Stimulated activated CD8-positive, alpha-beta memory T cell treated with anti-CD3 and anti-CD28 coated beads, Interleukin-12 subunit alpha, Interleukin-12 subunit beta, amount 100 ng/mL, for 4 hours (primary cell): ENCODE data around the gene CIAO2B.

Source experiments
- DNase-seq: peaks from one replicate; pipeline ENCODE4 v3.0.0-alpha.2; 2020; ENCODE audit warnings: low read depth

The CIAO2B gene

DNA sequence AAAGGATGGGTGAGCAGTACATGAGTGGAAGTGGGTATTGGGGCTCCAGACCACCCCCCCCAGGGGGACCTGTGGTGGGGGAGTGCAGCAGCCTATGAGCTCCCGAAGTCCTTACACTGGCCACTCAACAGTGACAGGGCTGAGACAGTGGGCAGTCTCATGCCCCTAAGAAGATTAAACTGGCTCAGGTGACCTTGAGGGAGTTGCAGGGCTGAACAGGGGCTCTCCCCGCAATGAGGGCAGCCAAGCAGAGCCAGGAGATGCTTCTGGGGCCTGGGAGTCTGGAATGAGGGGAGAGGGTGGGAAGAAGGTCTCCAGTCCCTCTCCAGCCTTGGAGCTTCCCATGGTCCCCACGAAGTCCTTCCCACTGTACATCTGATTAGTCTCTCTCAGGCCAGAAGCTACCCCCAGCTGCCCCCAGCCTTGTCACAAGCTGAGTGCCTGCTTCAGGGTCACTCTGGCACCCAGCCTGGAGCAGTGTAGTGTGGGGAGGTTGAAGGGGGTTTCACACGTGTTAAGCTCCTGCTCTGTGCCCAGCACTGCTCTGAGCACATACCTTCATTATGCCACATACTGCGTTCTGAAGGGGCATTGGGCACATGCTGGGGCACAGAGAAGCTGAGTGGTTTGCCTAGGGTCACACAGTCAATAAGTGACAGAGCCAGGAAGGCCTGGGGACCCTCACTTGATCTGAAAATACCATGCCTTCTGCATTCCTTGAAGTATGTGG lies 14.5 kb downstream of the CIAO2B start:
- no peak for DNase-seq

DNA sequence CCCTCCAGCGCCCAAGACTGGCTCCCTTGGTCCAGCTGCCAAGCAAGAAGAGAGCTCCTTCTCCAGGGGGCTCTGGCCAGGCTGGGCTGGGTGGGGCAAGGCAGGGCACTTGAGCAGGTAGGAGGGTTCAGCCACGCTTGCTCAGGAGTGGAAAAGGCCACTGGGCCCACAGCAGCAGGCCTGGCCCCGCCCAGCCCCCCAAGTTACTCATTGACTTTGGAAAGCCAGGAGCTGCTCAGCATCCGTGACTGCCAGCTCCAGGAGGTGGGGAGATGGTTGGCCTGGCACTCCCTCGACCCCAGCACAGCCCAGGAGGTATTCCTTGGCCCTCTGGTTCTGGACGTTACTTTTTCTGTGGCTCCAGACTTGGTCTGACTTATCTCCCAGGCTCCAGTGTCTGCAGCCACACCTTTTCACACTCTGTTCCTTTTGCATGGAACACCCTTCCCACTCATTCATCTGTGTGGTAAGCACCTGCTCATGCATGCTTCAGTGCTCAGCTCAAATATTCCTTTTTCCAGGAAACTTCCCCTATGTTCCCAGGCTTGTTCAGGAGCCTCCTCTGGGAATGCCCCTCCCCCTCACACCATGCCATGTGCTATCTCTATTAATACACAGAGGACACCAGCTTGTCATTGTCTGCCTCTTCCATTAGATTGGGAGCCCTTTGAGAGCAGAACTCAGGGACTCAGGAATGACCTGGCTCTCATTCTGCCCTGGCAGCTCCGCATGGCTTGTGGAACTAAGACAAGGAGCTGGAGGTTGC lies 15.2 kb downstream of the CIAO2B start, which contains the start of gene CDH16:
CDH16 (minus strand) TSS at position 83 of the 766 bp plus-strand sequence. CDS start 820 bp downstream, outside the sequence.
- no peak for DNase-seq

DNA sequence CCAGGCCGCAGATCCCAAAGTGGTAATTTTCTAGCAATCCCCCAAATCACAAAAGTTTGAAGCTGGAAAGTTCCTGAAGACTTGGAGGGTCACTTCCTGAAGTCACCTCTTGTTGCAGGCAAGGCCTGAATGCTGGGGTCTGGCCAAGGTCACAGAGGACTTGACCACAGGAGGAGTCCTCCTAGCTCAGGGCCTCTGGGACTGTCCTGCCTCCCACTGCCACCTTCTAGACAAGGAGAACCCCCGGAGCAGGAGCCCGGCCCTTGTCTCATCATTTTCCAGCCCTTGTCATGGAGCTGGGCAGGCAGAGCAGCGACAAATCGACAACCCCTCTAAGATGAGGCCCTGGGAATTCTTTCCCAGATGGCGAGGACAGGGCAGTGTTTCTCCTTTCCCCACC lies 15.8 kb downstream of the CIAO2B start:
- no peak for DNase-seq

DNA sequence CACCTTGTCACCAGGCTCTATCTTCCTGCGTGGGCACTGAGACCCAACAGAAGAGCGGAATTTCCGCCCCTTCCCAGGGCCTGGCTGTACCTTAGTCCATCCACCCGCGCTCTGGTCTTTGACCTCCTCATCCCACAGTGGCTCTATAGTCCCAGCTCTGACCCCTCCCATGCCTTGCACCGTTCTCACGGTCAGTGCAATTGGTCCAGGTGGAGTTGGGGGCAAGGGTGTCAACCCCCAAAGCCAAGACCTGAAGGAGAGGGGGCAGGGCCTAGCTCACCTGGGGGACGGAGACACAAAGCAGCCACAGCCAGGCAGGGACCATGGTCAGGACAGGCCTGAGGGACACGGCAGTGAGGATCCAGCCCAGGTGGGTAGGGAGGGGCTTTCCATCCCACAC lies 16.5 kb downstream of the CIAO2B start:
- no peak for DNase-seq

DNA sequence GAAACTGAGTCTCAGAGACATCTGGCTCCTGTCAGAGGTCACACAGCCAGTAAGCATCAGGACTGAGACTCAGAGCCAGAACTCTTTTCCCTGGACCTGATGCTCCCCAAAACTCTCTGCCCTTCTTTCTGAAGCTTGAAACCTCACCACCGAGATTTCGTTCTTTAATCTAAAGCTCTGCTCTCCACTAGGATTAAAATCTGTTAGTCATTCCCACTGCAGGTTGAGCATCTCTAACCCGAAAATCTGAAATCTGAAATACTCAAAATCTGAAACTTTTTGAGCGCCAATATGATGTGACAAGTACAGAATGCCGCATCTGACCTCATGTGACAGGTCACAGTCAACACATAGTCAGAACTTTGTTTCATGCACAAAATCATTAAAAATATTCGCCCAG lies 17.7 kb downstream of the CIAO2B start:
- no peak for DNase-seq

DNA sequence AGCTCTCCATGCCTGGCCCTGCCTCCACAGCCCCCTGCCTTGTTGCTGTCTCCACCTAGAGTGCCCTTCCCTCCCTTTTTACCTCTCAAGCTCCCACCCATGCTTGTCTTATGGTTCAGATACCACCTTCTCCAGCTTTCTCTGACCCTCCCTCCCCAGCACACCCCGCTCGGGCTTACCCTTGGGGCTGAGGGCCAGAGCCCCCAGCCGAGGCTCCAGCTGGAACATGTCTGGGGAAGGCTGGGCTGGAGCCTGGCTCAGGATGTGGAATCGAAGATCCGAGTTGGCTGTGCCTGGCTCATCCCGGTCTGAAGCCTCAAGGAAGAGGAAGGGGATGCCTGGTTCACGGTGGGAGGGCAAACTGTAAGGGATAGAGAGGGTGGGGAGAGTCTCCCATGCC lies 19.2 kb downstream of the CIAO2B start:
- no peak for DNase-seq

DNA sequence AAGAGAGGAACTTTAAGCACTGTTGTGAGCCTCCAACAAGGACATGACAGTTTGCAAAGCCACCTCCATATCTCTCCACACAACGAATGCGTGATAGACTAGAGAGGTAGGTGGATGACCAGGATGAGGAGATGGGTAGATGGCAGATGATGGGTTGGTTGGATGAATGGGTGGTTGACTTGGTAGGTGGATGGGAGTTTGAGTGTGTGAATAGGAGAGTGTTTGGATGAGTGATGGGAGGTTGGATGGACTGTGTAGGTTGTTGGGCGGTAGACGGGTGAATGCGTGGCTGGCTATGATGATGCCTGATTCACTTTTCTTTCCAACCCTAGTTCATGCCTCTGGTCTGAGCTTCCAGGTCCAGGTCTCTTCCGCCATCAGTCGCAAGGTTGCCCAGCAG lies 19.7 kb downstream of the CIAO2B start:
- no peak for DNase-seq

DNA sequence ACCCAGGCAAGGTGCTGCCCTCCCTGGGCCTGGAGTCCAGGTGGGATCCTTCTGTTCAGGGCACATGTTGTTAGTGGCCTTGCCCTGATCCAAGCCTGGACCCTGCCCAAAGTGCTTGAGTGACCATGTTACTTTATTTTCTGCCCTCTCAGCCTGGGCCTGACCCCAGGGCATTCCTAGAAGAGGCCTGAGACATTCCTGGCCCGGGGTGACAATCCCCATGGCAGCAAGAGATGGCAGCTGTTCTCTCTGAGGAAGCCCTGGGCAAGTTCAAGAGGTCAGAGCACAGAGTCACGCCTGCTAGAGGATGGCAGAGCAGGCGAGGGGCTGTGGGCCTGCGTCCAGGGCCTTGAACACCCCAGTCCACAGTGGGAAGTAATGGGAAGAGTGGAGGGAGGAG lies 20.5 kb downstream of the CIAO2B start:
- no peak for DNase-seq

DNA sequence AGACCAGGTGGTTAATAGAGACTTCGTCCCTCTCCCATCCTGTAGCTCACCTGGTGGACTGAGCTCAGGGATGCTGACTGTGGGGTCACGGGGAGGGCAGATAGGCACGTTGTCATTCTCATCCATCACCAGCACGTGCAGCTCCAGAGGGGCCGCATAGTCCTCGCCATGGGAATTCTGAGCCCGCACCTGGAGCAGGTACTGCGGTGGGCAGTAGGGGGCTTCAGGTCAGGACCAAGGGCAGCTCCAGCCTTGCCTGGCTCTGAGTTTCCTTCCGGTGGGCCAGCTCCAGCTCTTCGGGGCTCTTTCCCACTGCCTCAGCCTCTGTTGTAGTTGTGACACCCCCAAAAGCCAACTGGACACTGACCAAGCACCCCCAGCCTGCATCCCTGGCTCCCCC lies 21.1 kb downstream of the CIAO2B start:
- no peak for DNase-seq

DNA sequence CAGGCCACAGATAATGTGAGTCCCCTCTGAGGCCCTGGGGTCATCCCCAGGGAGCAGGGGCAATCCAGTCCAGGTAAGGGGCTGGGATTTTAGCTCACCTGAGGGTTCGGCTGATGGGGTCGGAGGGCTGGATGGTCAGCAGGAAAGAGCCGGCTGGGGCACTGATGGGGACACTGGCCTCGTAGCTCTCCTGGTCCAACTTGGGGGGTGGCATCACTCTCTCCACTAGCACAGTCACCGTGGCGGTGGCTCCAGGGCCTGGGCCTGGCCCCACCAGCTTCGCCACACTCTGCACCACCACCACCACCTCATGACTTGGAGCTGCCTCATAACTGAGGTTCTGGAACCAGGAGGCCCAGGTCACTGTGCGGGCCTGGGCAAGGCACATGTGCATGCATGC lies 22.4 kb downstream of the CIAO2B start:
- DNase-seq, result no peak

DNA sequence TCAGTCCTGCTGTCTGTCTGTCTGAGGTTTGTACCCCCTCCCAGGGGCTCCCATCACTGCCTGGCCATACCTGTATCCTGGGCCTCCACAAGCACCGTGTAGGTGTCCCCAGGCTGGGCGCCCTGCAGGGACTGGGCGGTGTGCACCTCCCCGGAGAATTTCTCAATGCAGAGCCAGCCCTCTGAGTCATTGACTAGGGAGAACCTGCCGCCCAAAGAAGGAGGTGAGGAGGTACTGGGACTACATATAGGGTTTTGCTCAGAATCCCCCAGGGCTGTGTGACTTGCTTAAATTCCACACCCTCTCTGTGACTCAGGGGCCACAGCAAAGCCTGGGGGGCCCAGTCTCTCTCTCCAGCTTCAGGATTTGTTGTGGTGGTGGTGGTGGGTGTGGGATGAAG lies 23.1 kb downstream of the CIAO2B start:
- DNase-seq, result no peak

DNA sequence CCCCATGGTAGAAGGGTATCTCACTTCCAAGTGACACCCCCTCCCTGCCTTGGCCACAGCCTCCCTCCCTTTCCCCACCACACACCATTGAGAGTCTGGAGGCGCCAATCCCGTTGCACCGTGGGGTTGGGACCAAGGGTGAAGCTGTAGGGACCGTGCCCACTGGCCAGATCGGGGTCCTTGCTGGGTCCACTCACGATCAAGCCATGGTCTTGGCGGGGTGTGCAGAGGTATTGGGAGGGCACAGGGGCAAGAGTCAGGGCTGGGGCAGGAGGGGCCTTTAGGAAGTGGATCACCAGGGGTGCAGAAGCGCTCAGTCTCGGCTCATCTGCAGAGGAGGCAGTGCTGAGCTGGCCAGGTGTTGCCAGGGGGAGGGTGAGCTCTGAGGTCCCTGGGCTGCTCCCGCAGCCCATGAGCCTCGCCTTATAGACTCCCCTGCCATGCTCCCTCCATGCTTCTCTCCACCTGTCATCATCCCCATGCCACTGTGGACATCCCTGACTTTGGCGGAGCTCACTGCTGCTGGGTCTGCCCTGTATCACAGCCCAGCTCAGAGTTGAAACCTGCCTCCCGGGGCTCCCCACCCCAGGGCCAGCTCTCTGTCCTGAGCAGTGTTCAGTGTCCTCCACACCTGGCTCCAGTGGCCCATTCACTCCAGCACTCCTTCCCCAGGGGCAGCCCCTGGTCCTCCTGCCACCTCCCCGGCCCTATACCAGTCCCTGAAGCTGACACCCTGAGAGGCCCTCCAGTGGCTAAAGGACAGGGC lies 23.8 kb downstream of the CIAO2B start:
- no peak for DNase-seq

DNA sequence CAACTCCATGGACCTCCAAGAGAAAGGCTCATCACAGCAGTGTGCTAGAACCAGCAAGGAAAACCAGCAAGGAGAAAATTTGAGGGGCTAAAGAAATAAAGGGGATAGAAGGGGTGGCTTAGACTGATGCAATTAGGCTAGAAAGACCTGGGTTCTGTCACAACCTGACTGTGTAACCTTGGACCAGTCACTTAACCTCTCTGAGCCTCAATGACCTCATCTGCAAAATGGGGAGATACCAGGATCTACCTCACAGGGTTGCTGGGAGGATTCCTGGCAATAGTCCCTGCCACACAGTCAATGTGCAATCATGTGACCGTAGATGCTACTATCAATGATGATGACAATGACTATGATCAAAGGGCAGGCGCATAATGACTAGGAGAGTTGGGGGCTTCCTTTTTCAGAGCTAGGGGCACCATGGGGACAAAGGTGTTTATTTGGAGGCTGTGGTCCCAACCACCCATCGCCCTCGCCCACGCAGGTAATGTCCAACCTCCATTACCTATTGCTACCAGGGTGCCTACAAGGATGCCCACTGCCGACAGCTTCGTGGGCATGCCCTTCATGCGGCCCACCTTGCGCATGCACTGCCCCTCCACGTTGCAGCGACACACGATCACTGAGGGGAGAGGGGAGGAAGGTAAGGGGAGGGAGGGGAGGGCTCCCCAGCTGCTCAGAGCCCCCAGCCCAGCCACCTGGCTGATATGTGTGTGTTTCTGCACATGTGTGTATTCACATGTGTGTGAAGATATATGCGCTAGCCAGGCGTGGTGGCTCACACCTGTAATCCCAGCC lies 25.2 kb downstream of the CIAO2B start:
- DNase-seq, result no peak

DNA sequence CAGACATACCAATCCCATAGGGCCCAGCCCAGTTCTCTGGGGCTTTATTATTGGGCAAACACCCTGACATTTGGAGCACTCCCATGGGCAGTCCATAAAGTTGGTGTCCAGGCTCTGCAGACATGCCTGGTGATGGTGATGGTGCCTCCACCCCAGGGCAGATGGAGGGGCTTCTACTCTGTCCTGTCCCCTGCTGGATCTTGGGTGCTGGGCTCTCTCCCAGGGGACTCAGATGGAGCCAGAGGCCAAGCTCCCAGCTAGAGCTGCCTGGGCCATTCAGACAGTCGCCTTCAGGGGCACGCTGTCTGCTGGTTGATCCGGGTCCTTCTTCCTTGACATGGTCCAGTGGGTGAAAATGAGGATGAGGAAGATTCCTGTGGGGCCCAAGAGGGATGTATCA lies 26.1 kb downstream of the CIAO2B start:
- no peak for DNase-seq

DNA sequence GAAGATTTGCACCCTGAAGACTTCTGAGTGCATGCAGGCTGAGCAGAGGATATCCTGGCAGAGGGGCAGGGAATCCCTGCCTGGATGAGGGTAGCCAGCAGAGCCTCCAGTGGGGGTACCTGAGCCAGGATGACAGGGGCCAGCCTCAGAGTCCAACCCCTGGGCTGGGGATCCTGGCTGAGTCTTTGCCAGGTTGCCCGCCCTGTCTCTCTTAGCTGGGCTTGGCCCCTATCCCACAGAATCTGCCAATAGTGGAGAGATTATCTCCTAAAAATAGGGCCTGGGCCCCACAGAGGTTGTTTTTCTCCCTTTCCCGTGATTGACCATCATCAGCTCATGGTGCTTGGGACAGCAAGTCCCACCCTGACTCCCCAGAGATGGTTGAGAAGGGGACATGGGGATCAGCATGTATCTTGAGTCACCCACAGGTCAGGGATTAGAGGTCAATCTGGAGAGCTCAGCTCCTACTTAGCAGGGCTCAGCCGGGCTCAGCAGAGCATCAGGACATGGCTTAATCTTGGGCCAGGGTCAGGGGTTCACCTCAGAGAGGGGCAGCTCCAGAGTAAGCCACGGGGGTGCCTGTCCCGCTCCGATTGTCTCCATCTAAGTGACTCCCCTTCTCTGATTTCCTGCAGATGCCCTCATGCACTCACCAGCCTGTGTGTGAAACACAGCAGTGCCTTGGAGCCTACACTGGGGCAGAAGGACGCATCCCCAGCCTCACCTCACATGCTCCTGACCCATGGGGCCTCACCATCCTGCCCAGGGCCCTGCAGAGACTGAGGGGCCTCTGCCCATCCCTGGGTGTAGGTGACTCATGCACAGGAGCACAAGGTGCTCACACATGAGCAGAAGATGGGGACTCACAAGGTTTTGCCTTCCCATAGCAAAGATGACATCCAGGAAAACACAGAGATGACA lies 27.0 kb downstream of the CIAO2B start:
- no peak for DNase-seq

DNA sequence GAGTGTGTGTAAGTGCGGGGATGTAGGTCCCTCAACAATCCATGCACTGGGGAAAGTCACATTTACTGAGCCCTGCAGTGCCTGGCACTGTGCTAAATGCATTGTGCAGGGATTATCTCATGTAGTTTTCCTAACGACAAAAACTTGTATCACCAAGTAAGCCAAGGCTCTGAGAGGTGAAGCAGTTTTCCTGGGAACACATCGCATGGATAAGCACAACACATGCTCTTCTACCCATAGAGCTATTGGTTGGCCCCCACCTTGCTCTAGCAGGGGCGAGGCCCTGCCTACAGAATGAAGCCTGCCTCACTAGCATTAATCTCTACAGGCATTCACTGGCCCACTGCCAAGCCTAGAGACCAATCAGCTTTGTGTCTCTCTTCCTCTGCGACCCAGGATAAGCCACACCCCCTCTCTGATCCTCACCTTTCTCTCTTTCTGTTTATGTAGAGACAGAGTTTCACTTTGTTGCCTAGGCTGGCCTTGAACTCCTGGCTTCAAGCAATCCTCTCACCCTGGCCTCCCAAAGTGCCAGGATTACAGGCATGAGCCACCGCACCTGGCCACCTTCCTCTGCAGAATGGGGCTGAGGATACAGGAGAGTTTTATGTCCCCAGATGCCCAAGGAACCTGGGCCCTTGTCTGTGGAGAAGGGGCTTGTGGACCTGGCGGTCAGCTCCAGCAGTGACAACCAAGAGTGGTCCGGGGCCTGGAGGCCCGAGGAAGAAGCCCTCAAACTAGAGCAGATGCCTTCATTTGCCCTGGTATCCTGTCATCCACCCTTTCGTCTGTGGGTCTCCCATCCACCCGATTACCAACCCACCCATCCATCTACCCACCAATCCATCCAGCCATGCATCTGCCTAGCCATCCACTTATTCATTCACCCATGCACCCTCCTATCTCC lies 28.3 kb downstream of the CIAO2B start:
- no peak for DNase-seq

DNA sequence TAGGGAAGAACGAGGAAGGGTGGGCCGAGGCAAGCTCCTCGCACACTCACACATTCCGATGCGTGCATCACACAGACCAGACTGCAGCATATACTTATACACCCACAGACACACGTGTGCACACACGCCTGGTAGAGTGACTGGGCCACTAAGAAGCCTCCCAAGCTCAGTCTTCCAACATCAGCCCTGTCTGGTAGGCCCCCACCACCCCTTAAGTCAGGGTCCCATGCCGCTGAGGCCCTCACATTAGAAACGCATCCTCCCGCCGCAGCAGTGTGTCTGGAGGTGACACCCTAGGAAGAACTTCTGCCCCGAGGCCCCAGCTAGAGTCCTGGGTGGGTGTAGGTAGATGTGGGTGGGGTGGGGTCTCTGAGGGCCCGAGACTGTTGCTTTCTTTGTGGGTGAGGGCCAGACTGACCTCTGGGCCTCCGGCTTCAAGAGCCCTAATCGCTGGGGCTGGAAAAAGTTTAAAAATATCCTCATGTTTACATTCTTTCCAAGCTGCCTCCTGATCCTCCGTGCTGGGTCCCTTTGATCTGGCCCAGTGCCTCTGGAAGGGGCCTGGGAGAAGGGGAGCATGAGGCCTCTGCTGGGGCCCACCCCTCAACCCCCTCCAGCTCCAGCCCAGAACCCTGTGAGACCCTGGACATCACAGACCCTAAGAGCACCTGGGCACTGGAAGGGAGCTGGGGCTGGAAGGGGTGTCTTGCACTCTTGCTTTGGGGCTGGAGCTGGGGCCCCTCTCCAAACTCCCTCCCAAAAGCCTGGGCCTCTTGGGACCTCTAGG lies 29.2 kb downstream of the CIAO2B start:
- DNase-seq, result no peak

DNA sequence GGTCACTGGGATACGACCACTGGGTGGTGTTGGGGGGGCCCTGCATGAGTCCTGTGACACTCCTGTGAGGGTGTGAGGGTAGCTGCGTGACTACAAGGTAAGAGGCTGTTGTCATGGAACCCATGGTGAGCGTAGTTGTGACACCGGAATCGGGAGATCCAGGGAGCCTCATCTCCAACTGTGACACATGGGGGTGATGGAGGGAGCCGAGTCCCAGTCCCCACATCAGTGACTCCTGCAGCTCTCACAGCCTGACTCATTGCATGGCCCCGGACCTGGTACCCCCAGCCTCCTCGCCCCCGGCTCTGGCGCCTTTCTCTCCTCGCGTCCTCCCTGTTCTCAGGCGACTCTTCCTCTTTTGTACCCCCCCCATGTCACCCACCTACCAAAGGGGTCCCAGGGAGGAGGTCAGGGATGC lies 29.8 kb downstream of the CIAO2B start:
- no peak for DNase-seq
